Peyer's patch (tissue), 4 donors: ENCODE measurements around the gene PPOX.

Experiments used
- CTCF ChIP-seq, 6 experiments: fragments of 450-650 bp in 4 of 6; fragments of 200-600 bp in 2 of 6; sonication (generic) in 1 of 6; IDR thresholded peaks; one replicate each; pipeline ENCODE4 v1.5.1; 2017 to 2019; ENCODE audit warnings: antibody characterized with exemption in 6 of 6, mild to moderate bottlenecking in 3 of 6, moderate library complexity in 1 of 6
- POLR2A ChIP-seq, 2 donors: fragments of 450-650 bp; IDR thresholded peaks; one replicate each; pipeline ENCODE4 v1.5.1; 2017; ENCODE audit warnings: antibody characterized with exemption in 2 of 2, mild to moderate bottlenecking in 2 of 2, moderate library complexity in 2 of 2

- TF ChIP-seq CTCF (IDR thresholded peaks at IDR 0.05) (peak in 1 of 6 experiments; percentile 6), POLR2A (IDR thresholded peaks at IDR 0.05) (peak; percentile 76 to 83)
Observed at GRCh38 chr1:161117759-161118581, 48.3 kb upstream of the PPOX start, which contains the start of the genes NIT1 and PFDN2.
